GM19372 (cell line): ENCODE results near the gene KRTAP5-6.
"Not testable (repeated sequence)": the region's sequence is repeated elsewhere in the genome, so short reads cannot be mapped to it uniquely, and the experiment has no call there.

Experiments
- ATAC-seq: cut with Tn5 transposase; IDR thresholded peaks from one replicate; pipeline ENCODE4 v1.9.1; 2021; ENCODE audit warnings: mild to moderate bottlenecking, low read depth, moderate library complexity; ENCODE audit not compliant: unreplicated experiment

Gene KRTAP5-6

DNA sequence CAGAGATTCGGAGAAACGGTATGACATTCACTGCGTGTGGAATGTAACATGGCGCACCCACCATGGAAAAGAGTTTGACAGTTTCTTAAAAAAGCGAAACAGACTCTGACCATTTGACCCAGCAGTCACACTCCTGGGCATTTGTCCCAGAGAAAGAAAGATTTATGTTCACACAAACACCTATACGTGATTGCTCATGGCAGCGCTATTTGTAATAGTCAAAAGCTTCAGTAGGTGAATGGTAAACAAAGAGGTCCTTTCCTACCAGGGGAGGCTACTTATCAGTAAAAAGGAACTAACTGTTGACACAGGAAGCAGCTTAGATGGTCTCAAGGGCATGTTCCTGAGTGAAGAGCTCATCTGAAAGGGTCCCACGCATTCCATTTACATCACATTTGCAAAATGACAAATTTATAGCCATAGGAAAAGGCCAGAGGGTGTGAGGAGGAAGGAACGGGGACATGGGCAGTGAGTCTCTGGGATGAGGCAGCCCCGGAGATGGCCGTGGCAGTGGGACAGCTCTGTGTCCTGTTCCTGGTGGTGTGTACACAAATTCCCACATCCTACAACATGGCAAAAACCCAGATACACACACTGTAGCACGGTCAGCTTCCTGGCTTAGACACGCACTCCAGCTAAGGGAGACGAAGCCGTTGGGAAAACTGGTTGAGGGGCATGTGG lies 14.6 kb upstream of the KRTAP5-6 start:
- ATAC-seq, result no peak

GRCh38 chr11:1683216-1683615 lies 13.8 kb upstream of the KRTAP5-6 start:
- ATAC-seq, result not testable (repeated sequence)

GRCh38 chr11:1683904-1684572 lies 13.0 kb upstream of the KRTAP5-6 start:
- not testable (repeated sequence) for ATAC-seq

DNA sequence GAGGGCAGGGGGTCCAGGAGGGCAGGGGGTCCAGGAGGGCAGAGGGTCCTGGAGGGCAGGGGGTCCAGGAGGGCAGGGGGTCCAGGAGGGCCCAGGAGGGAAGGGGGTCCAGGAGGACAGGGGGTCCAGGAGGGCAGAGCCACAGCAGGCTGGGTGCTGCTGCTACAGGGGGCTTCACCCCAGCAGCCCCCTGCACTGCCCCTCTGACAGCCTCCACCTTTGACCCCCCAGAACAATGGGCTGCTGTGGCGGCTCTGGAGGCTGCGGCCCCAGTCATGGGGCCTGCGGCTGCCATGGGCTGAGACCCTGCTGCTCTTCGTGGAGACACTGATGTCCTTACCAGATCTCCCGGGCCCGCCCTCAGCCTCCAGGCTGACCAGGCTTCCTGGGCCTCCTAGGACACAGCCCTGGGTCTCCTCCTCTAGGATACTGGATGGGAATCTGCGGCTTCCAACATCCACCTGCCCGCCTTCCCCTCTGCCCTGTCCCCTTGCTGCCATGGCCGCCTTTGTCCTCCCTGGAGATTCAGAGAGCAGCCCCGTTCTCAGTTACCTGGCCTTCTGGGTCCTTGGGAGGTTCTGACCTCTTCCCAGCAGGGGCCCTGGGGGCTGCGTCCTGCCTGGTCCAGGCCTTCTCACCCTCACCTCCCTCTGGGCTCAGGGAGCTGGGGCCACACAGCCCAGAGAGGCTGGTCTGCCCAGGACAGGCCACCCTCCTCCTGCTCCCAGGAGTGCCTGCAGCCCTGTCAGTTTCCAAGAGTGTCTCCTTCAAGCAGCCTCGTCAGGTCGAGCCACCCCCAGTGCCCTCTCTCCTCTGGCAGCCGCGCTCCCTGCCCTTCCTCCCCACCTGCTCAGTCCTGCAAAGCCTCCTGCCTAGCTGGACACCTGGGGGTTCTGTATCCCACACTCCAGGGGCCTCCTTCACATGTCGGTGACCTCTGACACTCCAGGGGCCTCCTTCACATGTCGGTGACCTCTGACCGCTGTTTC lies 11.8 kb upstream of the KRTAP5-6 start:
- ATAC-seq, result not testable (repeated sequence)

DNA sequence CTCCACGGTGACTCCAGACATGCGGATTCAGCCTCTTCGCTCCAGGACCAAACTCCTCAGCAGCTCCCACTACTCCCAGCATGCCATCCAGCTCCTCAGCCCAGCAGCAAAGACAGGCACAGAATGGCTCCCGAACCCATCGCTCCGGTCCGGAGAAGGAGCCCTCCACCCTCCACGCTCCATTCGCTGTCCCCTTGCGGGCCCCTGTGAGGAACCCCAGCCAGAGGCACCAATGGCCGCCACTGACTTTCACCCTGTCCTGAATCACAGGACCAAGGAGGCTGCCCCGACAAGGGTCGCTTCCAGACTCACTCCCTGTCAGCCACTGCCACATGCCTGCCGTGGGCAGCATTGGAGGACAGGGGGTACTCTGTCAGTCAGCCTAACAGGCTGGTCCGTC lies 10.8 kb upstream of the KRTAP5-6 start:
- ATAC-seq, result not testable (repeated sequence)

DNA sequence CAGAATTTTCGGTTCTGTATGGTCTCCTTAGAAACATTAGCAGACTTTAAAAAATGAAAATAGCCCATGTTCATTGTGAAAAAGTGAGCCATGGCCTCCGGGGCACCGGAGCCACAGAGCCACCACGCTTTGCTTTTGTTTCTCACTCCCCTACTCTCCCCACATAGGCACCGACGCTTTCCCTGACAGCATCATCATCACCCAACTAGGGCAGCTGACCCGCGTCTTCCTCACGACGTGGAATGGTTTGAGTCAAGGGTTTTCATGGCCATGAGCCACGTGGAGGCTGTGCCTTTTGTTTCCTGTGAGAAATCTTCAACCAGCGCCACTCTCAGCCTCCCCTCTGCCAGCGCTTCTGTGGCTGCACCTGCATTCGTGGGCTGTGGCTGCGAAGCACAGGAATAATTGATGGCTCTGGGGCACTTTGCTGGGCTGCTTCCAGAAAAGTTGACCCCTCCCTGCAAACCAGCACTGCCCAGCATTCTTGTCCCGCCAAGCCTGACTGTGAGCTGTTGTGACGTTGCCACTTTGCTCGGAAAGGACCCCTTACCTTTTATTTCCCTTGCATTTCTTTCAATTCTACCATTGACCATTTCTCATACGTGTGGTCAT lies 8.6 kb upstream of the KRTAP5-6 start:
- ATAC-seq, result not testable (repeated sequence)

DNA sequence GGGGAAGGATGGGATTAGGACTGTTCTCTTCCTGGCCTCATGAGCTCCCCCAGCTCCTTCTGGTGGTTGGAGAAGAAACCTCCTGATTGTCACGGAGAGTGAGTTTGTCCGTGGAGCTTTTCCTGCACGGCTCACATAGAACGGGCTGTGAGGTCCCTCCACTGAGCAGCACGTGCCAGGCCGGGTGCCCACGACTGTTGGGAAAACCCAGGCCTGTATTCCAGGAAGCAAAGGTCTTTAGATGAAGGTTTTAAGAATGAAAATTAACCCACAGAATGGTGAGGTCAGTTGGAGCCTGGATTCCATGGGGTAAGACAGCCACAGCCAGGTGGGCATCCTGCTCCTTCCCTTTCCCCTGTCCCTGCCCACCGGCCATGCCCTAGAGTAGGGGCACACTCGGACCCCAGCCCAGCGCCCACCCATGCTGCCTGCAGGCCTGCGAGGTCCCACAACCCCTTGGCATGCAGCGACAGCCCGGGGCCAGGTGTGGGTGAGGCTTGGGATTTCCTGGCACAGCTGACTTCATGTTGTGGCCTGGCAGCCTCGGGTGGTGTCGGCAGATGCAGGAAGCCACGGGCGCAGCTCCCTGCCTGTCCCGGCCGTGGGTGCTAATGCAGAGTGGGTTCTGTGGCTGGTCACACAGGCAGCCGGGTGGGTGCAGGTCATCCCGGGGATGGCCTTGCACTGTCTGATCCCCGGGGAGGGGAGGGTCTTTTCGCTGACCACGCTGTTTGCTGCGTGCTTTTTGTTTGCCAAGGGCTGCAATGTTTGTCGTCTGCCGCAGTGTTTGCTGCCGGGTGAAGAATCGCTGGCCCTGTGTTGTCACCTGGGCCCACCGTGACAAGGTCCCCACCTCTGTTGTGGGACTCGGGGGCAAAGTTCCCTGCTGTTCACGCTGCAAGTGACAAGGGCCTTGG lies 7.5 kb upstream of the KRTAP5-6 start:
- ATAC-seq, result not testable (repeated sequence)

- no peak for ATAC-seq
These were observed 6.6 kb upstream of the KRTAP5-6 start for GRCh38 chr11:1690167-1691025.

GRCh38 chr11:1691026-1691877 lies 5.7 kb upstream of the KRTAP5-6 start:
- ATAC-seq, result no peak

DNA sequence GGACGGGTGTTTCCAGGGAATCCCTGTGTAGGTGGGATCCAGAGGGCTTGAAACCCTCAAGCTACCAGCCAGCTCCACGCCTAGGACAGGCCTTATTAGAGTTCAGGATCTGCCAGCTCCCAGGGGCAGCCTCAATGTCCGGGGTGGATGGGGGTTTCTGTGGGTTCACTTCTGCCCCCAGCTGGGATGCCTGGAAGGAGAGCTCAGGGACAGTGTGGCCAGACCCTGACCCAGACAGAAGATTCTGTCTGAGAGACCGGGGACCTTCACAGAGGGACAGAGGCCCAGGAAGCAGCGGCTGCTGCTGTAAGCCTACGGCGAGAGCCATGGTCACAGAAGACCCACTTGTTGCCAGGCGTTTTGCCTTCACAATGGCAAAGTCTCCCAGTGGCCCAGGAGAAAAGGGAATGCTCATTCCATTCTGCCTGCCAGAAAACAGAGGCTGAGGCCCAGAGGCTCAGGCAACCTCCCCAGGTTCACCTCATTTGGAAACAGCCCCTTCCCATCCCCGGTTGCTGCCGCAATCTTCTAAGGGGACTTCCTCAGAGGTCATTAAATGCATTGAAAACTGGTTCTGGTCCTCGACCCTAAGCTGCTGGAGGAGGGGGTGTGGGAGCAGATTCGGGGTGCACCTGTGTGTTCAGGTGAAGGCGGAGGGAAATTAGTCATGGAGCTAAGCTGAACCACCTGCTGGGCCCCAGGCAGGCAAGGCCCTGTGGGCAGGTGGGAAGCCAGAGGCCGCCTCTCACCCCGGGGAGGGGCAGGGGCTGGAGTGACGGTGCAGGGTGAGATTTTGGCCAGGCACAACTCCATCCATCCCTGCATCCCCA lies 4.9 kb upstream of the KRTAP5-6 start:
- no peak for ATAC-seq

DNA sequence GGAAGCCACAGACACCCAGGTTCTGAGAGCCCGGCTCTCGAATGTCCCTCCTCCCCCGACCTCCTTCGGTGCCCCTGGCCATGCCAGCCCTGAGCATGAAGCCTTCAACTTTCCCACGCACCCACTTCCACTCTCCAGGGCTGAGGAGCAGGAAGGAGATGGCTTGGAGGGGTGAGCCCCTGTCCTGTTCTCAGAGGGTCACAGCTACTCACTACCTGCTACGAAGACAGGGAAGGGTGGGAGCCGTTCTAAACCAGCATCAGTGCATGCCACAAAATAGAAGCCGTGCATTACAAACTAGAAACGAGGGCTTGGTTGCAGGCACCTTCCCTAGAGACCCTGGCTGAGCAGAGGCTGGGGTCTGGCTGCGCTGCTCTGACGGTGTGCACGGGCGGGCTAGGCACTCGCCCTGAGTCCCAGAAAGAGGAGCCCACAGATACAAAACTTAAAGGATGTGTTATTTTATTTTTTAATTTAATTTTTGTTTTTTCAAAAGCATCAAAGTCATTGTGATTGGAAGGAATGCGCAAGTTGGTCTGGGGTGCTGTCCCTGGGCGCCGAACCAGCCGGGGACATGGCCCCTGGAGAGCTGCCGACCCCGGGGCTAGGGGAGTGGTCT lies 4.2 kb upstream of the KRTAP5-6 start:
- no peak for ATAC-seq

GRCh38 chr11:1693327-1694063 lies 3.5 kb upstream of the KRTAP5-6 start:
- ATAC-seq, result no peak

DNA sequence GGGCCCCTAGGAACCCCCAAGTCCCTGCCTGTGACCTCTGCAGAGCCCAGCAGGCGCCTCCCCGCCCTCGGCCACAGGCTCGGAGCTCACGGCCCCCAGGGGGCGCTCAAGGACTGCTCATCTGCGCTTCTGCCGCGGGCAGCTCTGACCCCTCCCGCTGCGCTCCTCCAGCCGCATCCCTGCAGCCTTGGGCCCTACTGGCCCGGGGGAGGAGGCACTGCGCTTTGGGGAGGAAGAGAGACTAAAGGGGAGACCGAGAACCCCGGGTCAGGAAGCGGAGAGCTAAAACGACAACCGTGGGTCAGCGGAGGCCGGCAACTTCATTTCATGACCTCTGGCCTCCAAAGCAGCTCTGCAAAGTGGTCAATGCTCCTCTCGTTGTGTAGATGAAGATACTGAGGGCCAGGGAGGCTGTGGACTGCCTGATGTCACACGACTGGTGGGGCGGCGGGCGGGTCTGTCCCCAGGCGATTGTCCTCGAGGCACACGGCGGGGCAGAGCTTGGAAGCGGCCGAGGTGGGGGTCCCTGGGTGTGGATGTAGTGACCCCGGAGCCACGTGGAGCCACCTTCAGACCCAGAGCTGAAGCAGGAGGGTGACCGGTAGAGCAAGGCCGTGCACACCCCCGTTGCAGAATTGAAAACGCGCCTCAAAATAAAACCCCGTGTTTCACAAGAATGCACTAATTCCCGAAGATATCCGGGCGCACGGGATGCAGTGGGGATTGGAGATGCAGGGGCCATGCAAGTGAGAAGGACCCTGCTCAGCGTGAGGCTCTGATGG lies 2.7 kb upstream of the KRTAP5-6 start:
- ATAC-seq, result peak; percentile 56

- no peak for ATAC-seq
These were observed 2.0 kb upstream of the KRTAP5-6 start for GRCh38 chr11:1694846-1695547.
